HG02981 (cell line): ENCODE results near the gene SCYGR4.
"Not testable (repeated sequence)": the region's sequence is repeated elsewhere in the genome, so short reads cannot be mapped to it uniquely, and the experiment has no call there.

Experiments
- ATAC-seq: cut with Tn5 transposase; IDR thresholded peaks from one replicate; pipeline ENCODE4 v1.9.1; 2021; ENCODE audit warnings: mild to moderate bottlenecking, moderate library complexity; ENCODE audit not compliant: unreplicated experiment

Gene SCYGR4

GRCh38 chr2:227617316-227618230, at the start of gene SCYGR4:
TSS of gene SCYGR4 (plus strand) at chr2:227617498. CDS start at chr2:227617498, 0 bp downstream.
- ATAC-seq: no peak

- ATAC-seq: no peak
These were observed 48.5 kb upstream of the SCYGR4 start for GRCh38 chr2:227568852-227569169.

GRCh38 chr2:227570615-227571014, 46.7 kb upstream of the SCYGR4 start:
- no peak for ATAC-seq

GRCh38 chr2:227576110-227576509, 41.2 kb upstream of the SCYGR4 start:
- no peak for ATAC-seq

GRCh38 chr2:227576812-227577211, 40.5 kb upstream of the SCYGR4 start:
- no peak for ATAC-seq

GRCh38 chr2:227577555-227577954, 39.7 kb upstream of the SCYGR4 start:
- ATAC-seq: no peak

GRCh38 chr2:227578642-227579041, 38.7 kb upstream of the SCYGR4 start:
- no peak for ATAC-seq

GRCh38 chr2:227579791-227580190, 37.5 kb upstream of the SCYGR4 start:
- ATAC-seq: no peak

GRCh38 chr2:227582369-227582768, 34.9 kb upstream of the SCYGR4 start:
- ATAC-seq: no peak

GRCh38 chr2:227592694-227593387, 24.5 kb upstream of the SCYGR4 start:
- no peak for ATAC-seq

GRCh38 chr2:227595797-227596196, 21.5 kb upstream of the SCYGR4 start:
- ATAC-seq: no peak

GRCh38 chr2:227597036-227597435, 20.3 kb upstream of the SCYGR4 start:
- ATAC-seq: no peak

GRCh38 chr2:227597998-227598397, 19.3 kb upstream of the SCYGR4 start:
- ATAC-seq: no peak

GRCh38 chr2:227598835-227599503, 18.3 kb upstream of the SCYGR4 start, which contains the start of gene SCYGR2:
TSS of gene SCYGR2 (plus strand) at chr2:227598893. CDS start at chr2:227598893, 0 bp downstream.
- not testable (repeated sequence) for ATAC-seq

GRCh38 chr2:227602358-227602757, 14.9 kb upstream of the SCYGR4 start:
- no peak for ATAC-seq

- no peak for ATAC-seq
These were observed 10.8 kb upstream of the SCYGR4 start for GRCh38 chr2:227606476-227606875.

- ATAC-seq: no peak
These were observed 9.4 kb upstream of the SCYGR4 start for GRCh38 chr2:227607941-227608340.

- ATAC-seq: peak; percentile 51
These were observed 8.5 kb upstream of the SCYGR4 start for GRCh38 chr2:227608561-227609338.

- no peak for ATAC-seq
These were observed 7.2 kb upstream of the SCYGR4 start for GRCh38 chr2:227610123-227610522.

GRCh38 chr2:227612546-227613271, 4.6 kb upstream of the SCYGR4 start:
- no peak for ATAC-seq
